ENCODE results near the gene PYGM. TPM values are rescaled to one million over a fixed set of nuclear protein-coding genes. Genes with fewer than 3 reads are reported as not detected.

PYGM gene
- total and polyA plus RNA-seq, 2 experiments from 2014 or later, result 1.5 to 3.9 TPM

DNA sequence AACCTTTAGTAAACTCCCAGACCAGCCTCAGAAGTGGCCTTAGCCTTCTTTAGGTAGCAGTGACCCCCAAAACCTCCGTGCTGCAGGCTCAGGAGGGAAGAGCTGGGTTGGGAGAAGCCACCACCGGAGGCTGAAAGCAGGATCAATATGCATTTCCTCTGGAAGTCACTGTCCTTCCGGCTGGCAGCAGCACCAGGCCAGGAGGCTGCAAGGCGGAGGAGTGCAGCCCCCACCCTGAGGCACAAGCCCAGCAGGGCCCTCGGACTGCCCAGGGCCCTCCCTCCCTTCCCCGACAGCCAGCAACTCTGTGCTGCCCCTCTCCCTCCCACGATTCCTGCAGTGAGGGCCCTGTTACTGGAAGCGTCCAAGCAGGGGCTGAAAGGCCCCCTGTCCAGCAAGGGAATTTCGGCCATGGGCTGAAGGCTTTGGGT, 33.5 kb downstream of the PYGM start (continued):
- TF ChIP-seq EZH2 (IDR thresholded peaks at IDR 0.05; ENCODE audit: low read depth, unreplicated experiment) (no peak), POLR2AphosphoS5 (IDR thresholded peaks at IDR 0.05; ENCODE audit: low read depth) (no peak)
- TF ChIP-seq, protein P1, sequence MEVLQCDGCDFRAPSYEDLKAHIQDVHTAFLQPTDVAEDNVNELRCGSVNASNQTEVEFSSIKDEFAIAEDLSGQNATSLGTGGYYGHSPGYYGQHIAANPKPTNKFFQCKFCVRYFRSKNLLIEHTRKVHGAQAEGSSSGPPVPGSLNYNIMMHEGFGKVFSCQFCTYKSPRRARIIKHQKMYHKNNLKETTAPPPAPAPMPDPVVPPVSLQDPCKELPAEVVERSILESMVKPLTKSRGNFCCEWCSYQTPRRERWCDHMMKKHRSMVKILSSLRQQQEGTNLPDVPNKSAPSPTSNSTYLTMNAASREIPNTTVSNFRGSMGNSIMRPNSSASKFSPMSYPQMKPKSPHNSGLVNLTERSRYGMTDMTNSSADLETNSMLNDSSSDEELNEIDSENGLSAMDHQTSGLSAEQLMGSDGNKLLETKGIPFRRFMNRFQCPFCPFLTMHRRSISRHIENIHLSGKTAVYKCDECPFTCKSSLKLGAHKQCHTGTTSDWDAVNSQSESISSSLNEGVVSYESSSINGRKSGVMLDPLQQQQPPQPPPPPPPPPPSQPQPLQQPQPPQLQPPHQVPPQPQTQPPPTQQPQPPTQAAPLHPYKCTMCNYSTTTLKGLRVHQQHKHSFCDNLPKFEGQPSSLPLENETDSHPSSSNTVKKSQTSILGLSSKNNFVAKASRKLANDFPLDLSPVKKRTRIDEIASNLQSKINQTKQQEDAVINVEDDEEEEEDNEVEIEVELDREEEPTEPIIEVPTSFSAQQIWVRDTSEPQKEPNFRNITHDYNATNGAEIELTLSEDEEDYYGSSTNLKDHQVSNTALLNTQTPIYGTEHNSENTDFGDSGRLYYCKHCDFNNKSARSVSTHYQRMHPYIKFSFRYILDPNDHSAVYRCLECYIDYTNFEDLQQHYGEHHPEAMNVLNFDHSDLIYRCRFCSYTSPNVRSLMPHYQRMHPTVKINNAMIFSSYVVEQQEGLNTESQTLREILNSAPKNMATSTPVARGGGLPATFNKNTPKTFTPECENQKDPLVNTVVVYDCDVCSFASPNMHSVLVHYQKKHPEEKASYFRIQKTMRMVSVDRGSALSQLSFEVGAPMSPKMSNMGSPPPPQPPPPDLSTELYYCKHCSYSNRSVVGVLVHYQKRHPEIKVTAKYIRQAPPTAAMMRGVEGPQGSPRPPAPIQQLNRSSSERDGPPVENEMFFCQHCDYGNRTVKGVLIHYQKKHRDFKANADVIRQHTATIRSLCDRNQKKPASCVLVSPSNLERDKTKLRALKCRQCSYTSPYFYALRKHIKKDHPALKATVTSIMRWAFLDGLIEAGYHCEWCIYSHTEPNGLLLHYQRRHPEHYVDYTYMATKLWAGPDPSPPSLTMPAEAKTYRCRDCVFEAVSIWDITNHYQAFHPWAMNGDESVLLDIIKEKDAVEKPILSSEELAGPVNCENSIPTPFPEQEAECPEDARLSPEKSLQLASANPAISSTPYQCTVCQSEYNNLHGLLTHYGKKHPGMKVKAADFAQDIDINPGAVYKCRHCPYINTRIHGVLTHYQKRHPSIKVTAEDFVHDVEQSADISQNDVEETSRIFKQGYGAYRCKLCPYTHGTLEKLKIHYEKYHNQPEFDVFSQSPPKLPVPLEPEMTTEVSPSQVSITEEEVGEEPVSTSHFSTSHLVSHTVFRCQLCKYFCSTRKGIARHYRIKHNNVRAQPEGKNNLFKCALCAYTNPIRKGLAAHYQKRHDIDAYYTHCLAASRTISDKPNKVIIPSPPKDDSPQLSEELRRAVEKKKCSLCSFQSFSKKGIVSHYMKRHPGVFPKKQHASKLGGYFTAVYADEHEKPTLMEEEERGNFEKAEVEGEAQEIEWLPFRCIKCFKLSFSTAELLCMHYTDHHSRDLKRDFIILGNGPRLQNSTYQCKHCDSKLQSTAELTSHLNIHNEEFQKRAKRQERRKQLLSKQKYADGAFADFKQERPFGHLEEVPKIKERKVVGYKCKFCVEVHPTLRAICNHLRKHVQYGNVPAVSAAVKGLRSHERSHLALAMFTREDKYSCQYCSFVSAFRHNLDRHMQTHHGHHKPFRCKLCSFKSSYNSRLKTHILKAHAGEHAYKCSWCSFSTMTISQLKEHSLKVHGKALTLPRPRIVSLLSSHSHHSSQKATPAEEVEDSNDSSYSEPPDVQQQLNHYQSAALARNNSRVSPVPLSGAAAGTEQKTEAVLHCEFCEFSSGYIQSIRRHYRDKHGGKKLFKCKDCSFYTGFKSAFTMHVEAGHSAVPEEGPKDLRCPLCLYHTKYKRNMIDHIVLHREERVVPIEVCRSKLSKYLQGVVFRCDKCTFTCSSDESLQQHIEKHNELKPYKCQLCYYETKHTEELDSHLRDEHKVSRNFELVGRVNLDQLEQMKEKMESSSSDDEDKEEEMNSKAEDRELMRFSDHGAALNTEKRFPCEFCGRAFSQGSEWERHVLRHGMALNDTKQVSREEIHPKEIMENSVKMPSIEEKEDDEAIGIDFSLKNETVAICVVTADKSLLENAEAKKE (CRISPR knock-in tag; IDR thresholded peaks at IDR 0.05), result no peak
- TF ChIP-seq, protein P2, sequence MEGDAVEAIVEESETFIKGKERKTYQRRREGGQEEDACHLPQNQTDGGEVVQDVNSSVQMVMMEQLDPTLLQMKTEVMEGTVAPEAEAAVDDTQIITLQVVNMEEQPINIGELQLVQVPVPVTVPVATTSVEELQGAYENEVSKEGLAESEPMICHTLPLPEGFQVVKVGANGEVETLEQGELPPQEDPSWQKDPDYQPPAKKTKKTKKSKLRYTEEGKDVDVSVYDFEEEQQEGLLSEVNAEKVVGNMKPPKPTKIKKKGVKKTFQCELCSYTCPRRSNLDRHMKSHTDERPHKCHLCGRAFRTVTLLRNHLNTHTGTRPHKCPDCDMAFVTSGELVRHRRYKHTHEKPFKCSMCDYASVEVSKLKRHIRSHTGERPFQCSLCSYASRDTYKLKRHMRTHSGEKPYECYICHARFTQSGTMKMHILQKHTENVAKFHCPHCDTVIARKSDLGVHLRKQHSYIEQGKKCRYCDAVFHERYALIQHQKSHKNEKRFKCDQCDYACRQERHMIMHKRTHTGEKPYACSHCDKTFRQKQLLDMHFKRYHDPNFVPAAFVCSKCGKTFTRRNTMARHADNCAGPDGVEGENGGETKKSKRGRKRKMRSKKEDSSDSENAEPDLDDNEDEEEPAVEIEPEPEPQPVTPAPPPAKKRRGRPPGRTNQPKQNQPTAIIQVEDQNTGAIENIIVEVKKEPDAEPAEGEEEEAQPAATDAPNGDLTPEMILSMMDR (conservative IDR thresholded peaks at IDR 0.05; ENCODE audit: low read depth in 2 of 2), result no peak

DNA sequence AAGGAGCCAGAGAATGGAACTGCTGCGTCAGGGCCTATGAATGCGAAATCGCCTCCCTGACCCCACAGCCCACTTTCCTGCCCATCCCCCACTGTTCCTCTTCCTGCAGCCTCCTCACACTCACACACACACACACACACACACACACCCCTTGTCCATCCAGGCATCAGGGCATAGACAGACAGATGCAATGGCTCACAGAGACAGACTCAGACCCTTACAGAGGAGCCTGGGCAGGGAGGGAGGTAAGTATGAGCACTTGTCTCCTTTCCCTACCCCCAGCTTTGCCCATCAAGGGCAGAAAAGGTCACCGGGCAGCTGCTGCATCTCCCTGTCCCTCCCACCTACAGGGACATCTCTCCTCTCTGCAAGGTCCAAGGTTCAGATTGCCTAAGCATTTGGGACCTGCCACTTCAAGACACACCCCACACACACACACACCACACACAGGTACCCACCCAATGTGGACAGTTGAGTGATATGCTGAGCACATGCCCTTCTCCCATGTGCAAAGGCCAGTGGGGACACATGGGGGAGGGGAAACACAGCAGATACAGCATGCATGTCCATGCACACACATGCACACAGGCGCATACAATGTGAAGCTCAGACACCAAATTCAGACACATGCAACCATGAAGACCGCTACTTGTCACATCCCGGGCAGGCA, 34.8 kb downstream of the PYGM start:
- H3K27ac ChIP-seq (ENCODE audit: low read depth), result no peak overlapping the region
- H3K79me2 ChIP-seq (replicated peaks; ENCODE audit: insufficient read depth), result no peaks in the 10 kb centered on the region
- Mint-ChIP-seq H3K9me3 (no peaks in the 10 kb centered on the region; the same call in 2 of the 3 replicates), H3K4me3 (peak overlapping the region; percentile 10; the same call in 2 of the 3 replicates), H3K36me3 (ENCODE audit: low read depth) (peaks cover 19% of the 10 kb centered on the region), H3K27ac (peak overlapping the region; percentile 42; the same call in 1 of the 2 replicates), H3K4me1 (peaks cover 61% of the 10 kb centered on the region), H3K27me3 (ENCODE audit: insufficient read depth, low read depth, poor library complexity) (peaks cover 49% of the 10 kb centered on the region)
- ATAC-seq, result no peak
- no peak for DNase-seq (ENCODE audit: low spot score)
- peaks cover 43% of the 10 kb centered on the region for H3K4me1 ChIP-seq (ENCODE audit: insufficient read depth)
- H3K27me3 ChIP-seq (ENCODE audit: insufficient read depth), result peaks cover 16% of the 10 kb centered on the region
- H3K36me3 ChIP-seq (ENCODE audit: insufficient read depth), result no peaks in the 10 kb centered on the region
- H3F3A ChIP-seq (replicated peaks; ENCODE audit: low read depth), result peaks cover 6% of the 10 kb centered on the region; the same call in 1 of the 2 replicates
- peak overlapping the region; percentile 71 for H3K4me2 ChIP-seq
- no peak overlapping the region; the same call in 1 of the 2 replicates for H3K4me3 ChIP-seq
- H4K20me1 ChIP-seq (replicated peaks; ENCODE audit: insufficient read depth), result no peaks in the 10 kb centered on the region
- H3K9me2 ChIP-seq (ENCODE audit: insufficient read depth), result no peaks in the 10 kb centered on the region
- no peak overlapping the region for H2AFZ ChIP-seq
- TF ChIP-seq EZH2phosphoT487 (IDR thresholded peaks at IDR 0.05; ENCODE audit: unreplicated experiment) (no peak), ZNF331 (CRISPR knock-in tag; IDR thresholded peaks at IDR 0.05; ENCODE audit: low read depth) (no peak), POLR2AphosphoS5 (IDR thresholded peaks at IDR 0.05; ENCODE audit: low read depth) (no peak), JUNB (IDR thresholded peaks at IDR 0.05; ENCODE audit: unreplicated experiment) (no peak)
- TF ChIP-seq, protein P2 (conservative IDR thresholded peaks at IDR 0.05; ENCODE audit: low read depth in 2 of 2), result no peak
- TF ChIP-seq, protein P3, sequence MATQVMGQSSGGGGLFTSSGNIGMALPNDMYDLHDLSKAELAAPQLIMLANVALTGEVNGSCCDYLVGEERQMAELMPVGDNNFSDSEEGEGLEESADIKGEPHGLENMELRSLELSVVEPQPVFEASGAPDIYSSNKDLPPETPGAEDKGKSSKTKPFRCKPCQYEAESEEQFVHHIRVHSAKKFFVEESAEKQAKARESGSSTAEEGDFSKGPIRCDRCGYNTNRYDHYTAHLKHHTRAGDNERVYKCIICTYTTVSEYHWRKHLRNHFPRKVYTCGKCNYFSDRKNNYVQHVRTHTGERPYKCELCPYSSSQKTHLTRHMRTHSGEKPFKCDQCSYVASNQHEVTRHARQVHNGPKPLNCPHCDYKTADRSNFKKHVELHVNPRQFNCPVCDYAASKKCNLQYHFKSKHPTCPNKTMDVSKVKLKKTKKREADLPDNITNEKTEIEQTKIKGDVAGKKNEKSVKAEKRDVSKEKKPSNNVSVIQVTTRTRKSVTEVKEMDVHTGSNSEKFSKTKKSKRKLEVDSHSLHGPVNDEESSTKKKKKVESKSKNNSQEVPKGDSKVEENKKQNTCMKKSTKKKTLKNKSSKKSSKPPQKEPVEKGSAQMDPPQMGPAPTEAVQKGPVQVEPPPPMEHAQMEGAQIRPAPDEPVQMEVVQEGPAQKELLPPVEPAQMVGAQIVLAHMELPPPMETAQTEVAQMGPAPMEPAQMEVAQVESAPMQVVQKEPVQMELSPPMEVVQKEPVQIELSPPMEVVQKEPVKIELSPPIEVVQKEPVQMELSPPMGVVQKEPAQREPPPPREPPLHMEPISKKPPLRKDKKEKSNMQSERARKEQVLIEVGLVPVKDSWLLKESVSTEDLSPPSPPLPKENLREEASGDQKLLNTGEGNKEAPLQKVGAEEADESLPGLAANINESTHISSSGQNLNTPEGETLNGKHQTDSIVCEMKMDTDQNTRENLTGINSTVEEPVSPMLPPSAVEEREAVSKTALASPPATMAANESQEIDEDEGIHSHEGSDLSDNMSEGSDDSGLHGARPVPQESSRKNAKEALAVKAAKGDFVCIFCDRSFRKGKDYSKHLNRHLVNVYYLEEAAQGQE (IDR thresholded peaks at IDR 0.05; ENCODE audit: unreplicated experiment), result no peak

Data from GM23338 (cell line).